HCT116 (cell line): ENCODE data around the gene BPIFB1. TPM values are rescaled to one million over a fixed set of nuclear protein-coding genes. Genes with fewer than 3 reads are reported as not detected.

Experiments used
- ATAC-seq: fragments of 200-7000 bp; cut with Tn5 transposase; 2 replicates; pipeline ENCODE4 v1.9.1; 2020; ENCODE audit warnings: mild to moderate bottlenecking, moderate library complexity
- BruUV-seq: library from RNA; stranded (reverse); fragments of 400-500 nt; replicated peaks from 2 replicates; lab custom pipeline; 2021; lab: Mats Ljungman, UMichigan
- CTCF ChIA-PET: fragments of 300-600 bp; sonication (Branson Sonifier 250); formaldehyde crosslinking; loops from one replicate; lab custom pipeline; 2021; ENCODE audit warnings: antibody characterized with exemption; lab: Charles Lee
- POLR2A ChIA-PET: fragments of 300-600, 350-600 bp; sonication (Branson Sonifier 250); formaldehyde crosslinking; loops from one replicate; lab custom pipeline; 2021; ENCODE audit warnings: antibody characterized with exemption; lab: Charles Lee
- RAD21 ChIA-PET, 2 experiments: fragments of 300-600 bp; sonication (Branson Sonifier 250); formaldehyde crosslinking; loops; one replicate each; lab custom pipeline; 2023; ENCODE audit warnings: low total read pairs in 2 of 2; ENCODE audit not compliant: uncharacterized antibody in 2 of 2, unreplicated experiment in 2 of 2, low non-redundant PET in 1 of 2; lab: Charles Lee
- DNase-seq: peaks from one replicate; pipeline ENCODE4 v3.0.0-alpha.2; 2010; ENCODE audit warnings: low read depth, low spot score
- H2AFZ ChIP-seq: fragments of 200-600 bp; shearing (Covaris generic), sonication (generic); 2 replicates; pipeline ENCODE4 v1.6.1; 2017; ENCODE audit warnings: low read depth, mixed run types, mixed read lengths, antibody characterized with exemption, low read length; ENCODE audit not compliant: poor library complexity, severe bottlenecking
- H3K27ac ChIP-seq: 2 replicates; pipeline ENCODE4 v1.5.1; 2012; ENCODE audit warnings: low read depth, low read length
- H3K27me3 ChIP-seq: fragments of 200-600 bp; sonication (generic); 2 replicates; pipeline ENCODE4 v1.6.1; 2016; ENCODE audit warnings: mixed run types, low read length, mixed read lengths; ENCODE audit not compliant: insufficient read depth
- H3K36me3 ChIP-seq, 2 experiments: fragments of 200-500 bp in 1 of 2; fragments of 200-600 bp in 1 of 2; sonication (Bioruptor generic) in 1 of 2; sonication (generic) in 1 of 2; 2 replicates each; pipeline versions ENCODE4 v1.5.1 to v1.6.1; 2014 to 2016; ENCODE audit warnings: low read length in 2 of 2, inconsistent platforms in 1 of 2, mixed read lengths in 1 of 2, mixed run types in 1 of 2; ENCODE audit not compliant: insufficient read depth in 2 of 2, control insufficient read depth in 1 of 2
- H3K4me1 ChIP-seq, 2 experiments: fragments of 200-600 bp in 1 of 2; sonication (generic) in 1 of 2; 2 replicates each; pipeline versions ENCODE4 v1.5.1 to v1.6.1; 2012 to 2017; ENCODE audit warnings: low read length in 2 of 2, inconsistent platforms in 1 of 2, mild to moderate bottlenecking in 1 of 2, mixed read lengths in 1 of 2, mixed run types in 1 of 2, moderate library complexity in 1 of 2; ENCODE audit not compliant: insufficient read depth in 2 of 2, control insufficient read depth in 1 of 2
- H3K4me2 ChIP-seq: fragments of 200-600 bp; sonication (generic); 2 replicates; pipeline ENCODE4 v1.6.1; 2017; ENCODE audit warnings: mixed run types, low read length, mixed read lengths
- H3K4me3 ChIP-seq, 2 experiments: fragments of 200-600 bp in 1 of 2; sonication (generic) in 1 of 2; replicated peaks in 1 of 2; 2 replicates each; pipeline ENCODE4 v1.5.1; 2011 to 2016; ENCODE audit warnings: low read length in 2 of 2, control low read depth in 1 of 2, low read depth in 1 of 2, mild to moderate bottlenecking in 1 of 2, mixed read lengths in 1 of 2, mixed run types in 1 of 2
- H3K79me2 ChIP-seq: fragments of 200-600 bp; sonication (generic); 2 replicates; pipeline ENCODE4 v1.6.1; 2017; ENCODE audit warnings: mild to moderate bottlenecking, mixed run types, low read length, moderate library complexity, mixed read lengths; ENCODE audit not compliant: insufficient read depth
- H3K9ac ChIP-seq: fragments of 200-600 bp; sonication (generic); 2 replicates; pipeline ENCODE4 v1.6.1; 2016; ENCODE audit warnings: low read length, mixed read lengths
- H3K9me2 ChIP-seq: fragments of 200-600 bp; sonication (generic), shearing (Covaris generic); 2 replicates; pipeline ENCODE4 v1.6.1; 2017; ENCODE audit warnings: mixed run types, mild to moderate bottlenecking, moderate library complexity; ENCODE audit not compliant: insufficient read depth
- H3K9me3 ChIP-seq, 2 experiments: fragments of 200-500 bp in 1 of 2; fragments of 200-600 bp in 1 of 2; sonication (Bioruptor generic) in 1 of 2; sonication (generic) in 1 of 2; 2 replicates each; pipeline ENCODE4 v1.6.1; 2014 to 2017; ENCODE audit warnings: low read length in 2 of 2, mixed read lengths in 2 of 2, inconsistent platforms in 1 of 2, low read depth in 1 of 2, mild to moderate bottlenecking in 1 of 2, mixed run types in 1 of 2, moderate library complexity in 1 of 2; ENCODE audit not compliant: control insufficient read depth in 1 of 2, insufficient read depth in 1 of 2
- H4K20me1 ChIP-seq: fragments of 200-600 bp; sonication (generic), shearing (Covaris generic); 2 replicates; pipeline ENCODE4 v1.6.1; 2017; ENCODE audit warnings: mixed run types, mild to moderate bottlenecking, moderate library complexity; ENCODE audit not compliant: insufficient read depth
- CEBPB ChIP-seq: IDR thresholded peaks from 2 replicates; pipeline ENCODE4 v1.6.1; 2012; ENCODE audit warnings: low read depth
- EGR1 ChIP-seq: IDR thresholded peaks from 2 replicates; pipeline ENCODE4 v1.6.1; 2012; ENCODE audit warnings: low read depth
- ELF1 ChIP-seq: IDR thresholded peaks from 2 replicates; pipeline ENCODE4 v1.6.1; 2012; ENCODE audit warnings: low read depth, borderline replicate concordance
- EZH2 ChIP-seq: fragments of 200-600 bp; sonication (generic); IDR thresholded peaks from 2 replicates; pipeline ENCODE4 v1.6.1; 2017; ENCODE audit warnings: antibody characterized with exemption, mixed run types
- EZH2phosphoT487 ChIP-seq: fragments of 200-600 bp; IDR thresholded peaks from 2 replicates; pipeline ENCODE4 v1.6.1; 2018; ENCODE audit warnings: antibody characterized with exemption, borderline replicate concordance
- JUND ChIP-seq: IDR thresholded peaks from 2 replicates; pipeline ENCODE4 v1.6.1; 2012
- POLR2A ChIP-seq: IDR thresholded peaks from 2 replicates; pipeline ENCODE4 v1.7.0; 2011; ENCODE audit warnings: borderline replicate concordance; ENCODE audit not compliant: insufficient read depth, insufficient read length; ENCODE audit errors: extremely low read depth
- POLR2AphosphoS5 ChIP-seq: IDR thresholded peaks from 2 replicates; pipeline ENCODE4 v1.6.1; 2011; ENCODE audit warnings: mild to moderate bottlenecking, low read depth, low read length, moderate library complexity
- RAD21 ChIP-seq: IDR thresholded peaks from 2 replicates; pipeline ENCODE4 v1.6.1; 2012; ENCODE audit warnings: low read depth, mild to moderate bottlenecking
- SIN3A ChIP-seq: IDR thresholded peaks from 2 replicates; pipeline ENCODE4 v1.6.1; 2012; ENCODE audit warnings: low read depth
- SP1 ChIP-seq: IDR thresholded peaks from 2 replicates; pipeline ENCODE4 v1.6.1; 2012; ENCODE audit warnings: low read depth
- SRF ChIP-seq: IDR thresholded peaks from 2 replicates; pipeline ENCODE4 v1.6.1; 2012; ENCODE audit warnings: low read depth
- TCF7L2 ChIP-seq: IDR thresholded peaks from 2 replicates; pipeline ENCODE4 v1.7.0; 2011; ENCODE audit warnings: borderline replicate concordance, inconsistent platforms; ENCODE audit not compliant: insufficient read depth, insufficient read length; ENCODE audit errors: extremely low read depth
- YY1 ChIP-seq: IDR thresholded peaks from 2 replicates; pipeline ENCODE4 v1.6.1; 2011; ENCODE audit warnings: low read length, low read depth, moderate library complexity, mild to moderate bottlenecking; ENCODE audit not compliant: insufficient replicate concordance; ENCODE audit errors: extremely low read depth
- ZFX ChIP-seq: fragments of 450-650 bp; IDR thresholded peaks from 2 replicates; pipeline ENCODE4 v1.6.1; 2017
- ZNF274 ChIP-seq: fragments of 200-500 bp; sonication (Bioruptor generic); IDR thresholded peaks from 2 replicates; pipeline ENCODE4 v1.6.1; 2014; ENCODE audit warnings: mild to moderate bottlenecking, low read depth, low read length, inconsistent platforms
- intact Hi-C: fragments of 100-400 bp; cut with micrococcal nuclease; formaldehyde crosslinking; loops from 2 replicates; pipeline ENCODE4 v1.10.0; 2022
- total RNA-seq: library from RNA; stranded (reverse); gene quantifications from one replicate; pipeline ENCODE4 v1.2.1, GENCODE V29; 2021; ENCODE audit not compliant: unreplicated experiment
- TF ChIP-seq, protein P1 (sequence below), 3 experiments: fragments of 200-600 bp in 1 of 3; sonication (generic) in 1 of 3; IDR thresholded peaks in 2 of 3; conservative IDR thresholded peaks in 1 of 3; 2 replicates each; pipeline ENCODE4 v1.5.1; 2012 to 2017; ENCODE audit warnings: low read depth in 2 of 3, low read length in 2 of 3, antibody characterized with exemption in 1 of 3, borderline replicate concordance in 1 of 3, control low read depth in 1 of 3, mild to moderate bottlenecking in 1 of 3, mixed read lengths in 1 of 3, mixed run types in 1 of 3, moderate library complexity in 1 of 3; ENCODE audit not compliant: insufficient read depth in 1 of 3
- TF ChIP-seq, protein P2 (sequence below): IDR thresholded peaks from 2 replicates; pipeline ENCODE4 v1.6.1; 2012
- TF ChIP-seq, protein P3 (sequence below): IDR thresholded peaks from 2 replicates; pipeline ENCODE4 v1.6.1; 2012
- TF ChIP-seq, protein P4 (sequence below): IDR thresholded peaks from 2 replicates; pipeline ENCODE4 v1.6.1; 2011; ENCODE audit warnings: mild to moderate bottlenecking, low read length, moderate library complexity; ENCODE audit not compliant: insufficient replicate concordance; ENCODE audit errors: extremely low read depth

Gene BPIFB1
- total RNA-seq, 1 experiment from 2014 or later, result 0.17 TPM

DNA sequence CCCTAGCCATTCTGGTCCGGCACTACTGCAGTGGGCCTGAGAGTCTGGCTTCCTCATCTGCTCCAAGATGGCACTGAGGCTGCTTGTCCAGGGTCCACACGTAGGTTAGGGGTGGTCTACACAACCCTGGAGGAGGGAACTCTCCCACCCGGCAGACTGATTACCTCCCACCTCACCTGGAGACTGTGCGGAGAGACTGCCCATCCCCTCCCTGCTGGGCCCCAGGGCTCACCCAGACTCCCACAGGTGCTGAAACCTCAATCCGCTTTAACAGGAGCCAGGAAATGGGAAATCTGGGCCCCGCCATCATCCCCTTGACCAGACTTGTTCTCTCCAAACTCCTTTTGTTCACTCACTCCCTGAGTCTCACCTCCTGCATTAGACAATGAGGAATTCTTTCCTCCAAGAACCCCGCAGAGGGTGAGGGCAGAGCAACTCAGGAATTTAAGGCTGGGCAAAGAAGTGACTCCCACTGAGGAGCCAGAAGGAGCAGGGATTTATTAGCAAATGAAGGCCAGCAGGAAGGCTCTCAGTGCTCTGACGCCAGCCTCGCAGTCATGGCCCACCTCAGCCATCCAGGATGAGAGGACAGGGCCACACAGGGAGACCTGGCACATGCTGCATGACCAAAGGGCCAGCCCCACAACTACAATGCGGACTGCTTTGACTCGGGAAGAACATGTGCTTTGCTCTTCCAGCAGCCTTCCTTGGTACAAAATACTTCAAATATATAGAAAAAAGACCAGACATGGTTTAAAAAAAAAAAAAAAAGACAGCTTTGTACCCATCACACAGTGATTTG lies 65.3 kb downstream of the BPIFB1 start:
- no TSS peak for BruUV-seq
- H4K20me1 ChIP-seq, result no peaks in the 10 kb centered on the region
- no peak overlapping the region for H3K4me2 ChIP-seq
- no peaks in the 10 kb centered on the region for H3K79me2 ChIP-seq
- H3K9ac ChIP-seq, result no peak overlapping the region
- POLR2A ChIA-PET, result no interaction called here
- no peak overlapping the region for H3K4me3 ChIP-seq
- H3K9me3 ChIP-seq, result no peaks in the 10 kb centered on the region
- RAD21 ChIA-PET, result no interaction called here
- H2AFZ ChIP-seq, result no peak overlapping the region
- H3K9me2 ChIP-seq, result no peaks in the 10 kb centered on the region
- intact Hi-C loops, result no loop called here
- no peak overlapping the region for H3K27ac ChIP-seq
- TF ChIP-seq JUND, result no peak
- TF ChIP-seq YY1, result no peak
- no peak for TF ChIP-seq TCF7L2
- TF ChIP-seq, protein P1, sequence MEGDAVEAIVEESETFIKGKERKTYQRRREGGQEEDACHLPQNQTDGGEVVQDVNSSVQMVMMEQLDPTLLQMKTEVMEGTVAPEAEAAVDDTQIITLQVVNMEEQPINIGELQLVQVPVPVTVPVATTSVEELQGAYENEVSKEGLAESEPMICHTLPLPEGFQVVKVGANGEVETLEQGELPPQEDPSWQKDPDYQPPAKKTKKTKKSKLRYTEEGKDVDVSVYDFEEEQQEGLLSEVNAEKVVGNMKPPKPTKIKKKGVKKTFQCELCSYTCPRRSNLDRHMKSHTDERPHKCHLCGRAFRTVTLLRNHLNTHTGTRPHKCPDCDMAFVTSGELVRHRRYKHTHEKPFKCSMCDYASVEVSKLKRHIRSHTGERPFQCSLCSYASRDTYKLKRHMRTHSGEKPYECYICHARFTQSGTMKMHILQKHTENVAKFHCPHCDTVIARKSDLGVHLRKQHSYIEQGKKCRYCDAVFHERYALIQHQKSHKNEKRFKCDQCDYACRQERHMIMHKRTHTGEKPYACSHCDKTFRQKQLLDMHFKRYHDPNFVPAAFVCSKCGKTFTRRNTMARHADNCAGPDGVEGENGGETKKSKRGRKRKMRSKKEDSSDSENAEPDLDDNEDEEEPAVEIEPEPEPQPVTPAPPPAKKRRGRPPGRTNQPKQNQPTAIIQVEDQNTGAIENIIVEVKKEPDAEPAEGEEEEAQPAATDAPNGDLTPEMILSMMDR (IDR thresholded peaks at IDR 0.05 in 2 of 3, conservative IDR thresholded peaks at IDR 0.05 in 1 of 3; ENCODE audit: borderline replicate concordance in 1 of 3, insufficient read depth in 1 of 3, low read depth in 2 of 3, low read length in 2 of 3), result no peak
- TF ChIP-seq, protein P2, sequence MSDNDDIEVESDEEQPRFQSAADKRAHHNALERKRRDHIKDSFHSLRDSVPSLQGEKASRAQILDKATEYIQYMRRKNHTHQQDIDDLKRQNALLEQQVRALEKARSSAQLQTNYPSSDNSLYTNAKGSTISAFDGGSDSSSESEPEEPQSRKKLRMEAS, result no peak
- TF ChIP-seq ELF1, result no peak
- no peak for TF ChIP-seq EGR1
- no peak for TF ChIP-seq SIN3A
- TF ChIP-seq CEBPB, result no peak
- TF ChIP-seq RAD21, result no peak
- TF ChIP-seq, protein P3, sequence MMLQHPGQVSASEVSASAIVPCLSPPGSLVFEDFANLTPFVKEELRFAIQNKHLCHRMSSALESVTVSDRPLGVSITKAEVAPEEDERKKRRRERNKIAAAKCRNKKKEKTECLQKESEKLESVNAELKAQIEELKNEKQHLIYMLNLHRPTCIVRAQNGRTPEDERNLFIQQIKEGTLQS, result no peak
- no peak for TF ChIP-seq SP1
- no peak for TF ChIP-seq POLR2A
- no peak for TF ChIP-seq POLR2AphosphoS5
- TF ChIP-seq ZFX, result no peak
- TF ChIP-seq ZNF274, result no peak
- no peak for TF ChIP-seq SRF
- no peak for TF ChIP-seq EZH2phosphoT487
- no peak for TF ChIP-seq EZH2
- TF ChIP-seq, protein P4, sequence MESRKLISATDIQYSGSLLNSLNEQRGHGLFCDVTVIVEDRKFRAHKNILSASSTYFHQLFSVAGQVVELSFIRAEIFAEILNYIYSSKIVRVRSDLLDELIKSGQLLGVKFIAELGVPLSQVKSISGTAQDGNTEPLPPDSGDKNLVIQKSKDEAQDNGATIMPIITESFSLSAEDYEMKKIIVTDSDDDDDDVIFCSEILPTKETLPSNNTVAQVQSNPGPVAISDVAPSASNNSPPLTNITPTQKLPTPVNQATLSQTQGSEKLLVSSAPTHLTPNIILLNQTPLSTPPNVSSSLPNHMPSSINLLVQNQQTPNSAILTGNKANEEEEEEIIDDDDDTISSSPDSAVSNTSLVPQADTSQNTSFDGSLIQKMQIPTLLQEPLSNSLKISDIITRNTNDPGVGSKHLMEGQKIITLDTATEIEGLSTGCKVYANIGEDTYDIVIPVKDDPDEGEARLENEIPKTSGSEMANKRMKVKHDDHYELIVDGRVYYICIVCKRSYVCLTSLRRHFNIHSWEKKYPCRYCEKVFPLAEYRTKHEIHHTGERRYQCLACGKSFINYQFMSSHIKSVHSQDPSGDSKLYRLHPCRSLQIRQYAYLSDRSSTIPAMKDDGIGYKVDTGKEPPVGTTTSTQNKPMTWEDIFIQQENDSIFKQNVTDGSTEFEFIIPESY, result no peak
- TF ChIP-seq, all 23 proteins: peak for 0
- no peak for ATAC-seq
- no peak for DNase-seq
- no peaks in the 10 kb centered on the region for H3K36me3 ChIP-seq
- no peaks in the 10 kb centered on the region for H3K4me1 ChIP-seq
- CTCF ChIA-PET, result no interaction called here
- H3K27me3 ChIP-seq, result no peaks in the 10 kb centered on the region
